Dedifferentiated amniotic fluid mesenchymal stem cell (primary cell): ENCODE results near the gene HERC6.
"Not testable (repeated sequence)": the region's sequence is repeated elsewhere in the genome, so short reads cannot be mapped to it uniquely, and the experiment has no call there.

Source experiments
- DNase-seq: peaks from one replicate; pipeline ENCODE4 v3.0.0-alpha.2; 2016; ENCODE audit errors: extremely low spot score

The HERC6 gene

DNA sequence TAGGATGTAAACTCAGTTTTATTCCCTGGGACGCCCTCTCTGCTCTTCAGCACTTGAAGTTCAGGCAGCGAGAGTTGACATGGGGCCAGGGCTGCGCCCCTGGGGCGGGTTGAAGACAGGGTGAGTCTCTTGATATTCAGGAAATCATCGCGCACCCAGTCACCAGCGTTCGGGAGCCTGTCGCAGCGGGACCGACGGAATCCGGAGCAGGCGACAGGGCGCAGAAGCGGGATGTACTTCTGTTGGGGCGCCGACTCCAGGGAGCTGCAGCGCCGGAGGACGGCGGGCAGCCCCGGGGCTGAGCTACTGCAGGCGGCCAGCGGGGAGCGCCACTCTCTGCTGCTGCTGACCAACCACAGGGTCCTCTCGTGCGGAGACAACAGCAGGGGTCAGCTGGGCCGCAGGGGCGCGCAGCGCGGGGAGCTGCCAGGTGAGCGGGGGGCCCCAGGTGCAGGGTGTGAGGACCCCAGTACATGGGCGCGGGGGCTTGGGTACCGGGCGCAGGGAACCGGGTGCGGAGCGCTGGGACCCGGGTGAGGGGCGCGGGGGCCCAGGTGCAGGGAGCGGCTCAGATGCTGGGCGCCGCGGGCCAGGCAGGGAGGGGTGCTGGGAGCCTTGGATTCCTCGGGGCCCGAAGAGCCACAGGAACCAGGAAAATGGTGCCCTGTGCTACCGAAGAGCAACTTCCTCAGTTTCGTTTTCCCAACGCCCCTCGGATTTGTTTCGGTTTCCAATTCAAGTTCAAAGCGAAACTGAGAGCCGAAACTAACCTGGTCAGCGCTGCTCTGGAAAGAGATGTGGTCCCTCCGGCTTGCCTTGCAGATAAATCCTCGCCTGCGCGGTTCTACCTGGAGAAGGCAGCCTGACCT, at the start of gene HERC6:
TSS of gene HERC6 (plus strand) at position 162 of the 869 bp plus-strand sequence. CDS start at position 232, 70 bp downstream.
- DNase-seq, result peak; percentile 72

- DNase-seq, result no peak
Observed at GRCh38 chr4:88333741-88334405, 44.8 kb upstream of the HERC6 start.

DNA sequence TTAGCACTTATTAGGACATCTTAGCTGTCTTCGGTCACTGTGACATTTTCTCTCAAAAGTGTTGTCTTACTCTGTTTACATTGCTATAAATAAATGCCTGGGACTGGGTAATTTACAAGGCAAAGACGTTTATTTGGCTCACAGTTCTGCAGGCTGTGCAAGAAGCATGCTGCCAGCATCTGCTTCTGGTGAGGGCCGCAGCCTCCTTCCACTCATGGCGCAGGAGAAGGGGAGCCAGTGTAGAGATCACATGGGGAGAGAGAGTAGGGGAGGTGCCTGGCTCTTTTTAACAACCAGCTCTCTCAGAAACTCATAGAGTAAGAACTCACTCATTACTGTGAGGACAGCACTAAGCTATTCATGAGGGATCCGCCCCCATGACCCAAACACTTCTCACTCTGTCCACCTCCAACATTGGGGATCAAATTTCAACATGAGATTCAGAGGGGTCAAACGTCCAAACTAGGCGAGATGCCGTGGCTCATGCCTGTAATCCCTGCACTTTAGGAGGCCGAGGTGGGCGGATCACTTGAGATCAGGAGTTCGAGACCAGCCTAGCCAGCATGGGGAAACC, 43.5 kb upstream of the HERC6 start:
- no peak for DNase-seq

- DNase-seq, result peak; percentile 82
Observed at GRCh38 chr4:88341227-88342192, 37.1 kb upstream of the HERC6 start.

- not testable (repeated sequence) for DNase-seq
Observed at GRCh38 chr4:88346902-88347301, 31.8 kb upstream of the HERC6 start.

- not testable (repeated sequence) for DNase-seq
Observed at GRCh38 chr4:88348761-88349160, 29.9 kb upstream of the HERC6 start.

GRCh38 chr4:88350786-88351185, 27.9 kb upstream of the HERC6 start:
- no peak for DNase-seq

DNA sequence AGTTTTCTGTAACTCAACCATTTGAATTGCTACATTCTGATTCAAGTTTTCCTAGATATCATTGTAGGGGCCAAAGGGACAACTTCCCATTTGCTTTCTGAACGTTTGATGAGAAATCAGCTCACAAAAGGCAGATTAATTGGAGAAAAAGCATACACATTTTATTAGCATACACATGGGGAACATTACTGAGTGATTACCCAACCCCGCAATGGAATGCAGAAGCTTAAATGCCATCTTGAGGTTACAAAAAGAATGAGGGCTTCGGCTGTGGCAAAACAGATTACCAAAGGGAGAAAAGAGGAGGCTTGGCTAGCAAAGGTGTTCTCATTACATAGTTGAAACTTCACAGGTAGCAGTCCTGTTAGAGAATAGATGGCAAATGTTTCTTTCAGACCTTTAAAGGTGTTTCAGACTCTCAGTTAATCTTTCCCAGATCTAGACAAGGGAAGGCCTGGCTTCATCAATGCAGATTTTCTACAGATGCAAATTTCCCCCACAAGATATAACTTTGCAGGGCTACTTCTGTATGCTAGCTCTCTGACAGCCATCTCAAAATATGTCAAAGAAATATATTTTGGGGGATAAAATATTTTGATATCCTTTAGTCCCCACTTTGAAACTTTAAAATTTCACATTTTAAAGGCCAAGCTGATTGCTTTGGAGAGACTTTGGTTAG, 26.5 kb upstream of the HERC6 start:
- DNase-seq, result peak; percentile 57

DNA sequence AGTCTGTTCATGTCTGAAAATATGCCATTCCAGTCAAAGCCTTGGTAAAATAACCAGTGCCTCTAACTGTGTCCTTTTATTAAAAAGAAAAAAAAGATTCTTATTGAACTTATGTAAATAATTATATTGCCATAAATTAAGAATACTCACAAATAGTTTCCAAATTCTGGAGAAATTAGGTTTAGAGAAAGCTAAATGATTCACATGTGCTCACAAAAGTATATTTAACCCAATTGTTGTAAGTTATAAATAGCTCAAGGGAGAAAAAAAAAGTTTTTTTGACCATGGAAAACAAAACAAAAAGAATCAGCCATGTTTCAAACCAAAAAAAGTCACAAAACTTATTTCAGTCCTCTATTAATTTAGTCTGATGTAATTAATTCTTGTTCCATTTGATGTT, 25.3 kb upstream of the HERC6 start:
- DNase-seq, result no peak

DNA sequence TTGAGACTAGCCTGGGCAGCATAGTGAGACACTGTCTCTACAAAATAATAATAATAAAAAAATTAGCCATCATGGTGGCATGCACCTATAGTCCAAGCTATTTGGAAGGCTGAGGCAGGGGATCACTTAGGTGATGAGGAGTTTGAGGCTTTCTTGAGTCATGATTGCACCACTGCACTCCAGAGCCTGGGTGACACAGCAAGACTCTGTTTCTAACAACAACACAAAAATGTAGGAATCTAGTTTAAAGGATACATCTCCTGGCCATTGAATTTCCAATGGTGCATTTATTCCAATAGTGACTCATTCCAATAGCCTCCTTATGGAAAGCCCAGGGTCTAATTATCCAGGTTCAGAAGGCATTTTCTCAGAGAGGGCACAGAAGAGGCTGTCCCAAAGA, 21.9 kb upstream of the HERC6 start:
- DNase-seq, result no peak

- DNase-seq, result no peak
Observed at GRCh38 chr4:88357262-88357661, 21.4 kb upstream of the HERC6 start.

DNA sequence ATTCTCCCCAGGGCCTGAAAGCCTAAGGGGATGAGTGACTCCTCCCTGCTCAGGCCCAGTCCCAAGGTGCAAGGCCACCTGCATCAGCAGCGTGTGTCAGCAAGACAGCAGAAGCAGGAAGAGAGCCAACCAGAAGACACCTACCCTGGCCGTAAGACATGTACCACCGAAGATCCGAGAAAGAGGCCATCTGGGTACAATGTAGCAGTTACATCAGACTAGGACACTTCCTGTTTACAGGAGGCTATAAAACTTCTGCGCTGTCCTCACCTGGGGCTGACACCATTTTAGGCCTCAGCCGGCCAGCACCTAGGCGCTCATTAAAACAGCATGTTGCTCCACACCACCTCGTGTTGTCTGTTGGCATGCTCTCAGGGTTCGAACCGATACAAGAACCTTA, 19.1 kb upstream of the HERC6 start:
- no peak for DNase-seq

- DNase-seq, result no peak
Observed at GRCh38 chr4:88360256-88360655, 18.4 kb upstream of the HERC6 start.

DNA sequence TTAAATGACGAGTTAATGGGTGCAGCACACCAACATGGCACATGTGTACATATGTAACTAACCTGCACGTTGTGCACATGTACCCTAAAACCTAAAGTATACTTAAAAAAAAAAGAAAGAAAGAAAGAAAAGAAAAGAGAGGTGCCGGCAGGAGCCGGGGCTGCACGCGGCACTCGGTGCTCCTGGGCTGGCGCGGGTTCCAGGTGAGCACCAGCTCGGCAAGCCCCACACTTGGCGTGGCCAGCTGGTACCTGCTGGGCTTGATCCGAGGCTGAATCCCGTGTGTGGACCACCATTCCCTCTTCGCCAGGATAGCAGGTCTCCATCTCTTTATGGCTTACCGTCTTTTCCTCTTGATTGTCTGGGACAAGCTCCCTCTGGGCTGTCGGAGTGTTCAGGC, 17.9 kb upstream of the HERC6 start:
- no peak for DNase-seq

DNA sequence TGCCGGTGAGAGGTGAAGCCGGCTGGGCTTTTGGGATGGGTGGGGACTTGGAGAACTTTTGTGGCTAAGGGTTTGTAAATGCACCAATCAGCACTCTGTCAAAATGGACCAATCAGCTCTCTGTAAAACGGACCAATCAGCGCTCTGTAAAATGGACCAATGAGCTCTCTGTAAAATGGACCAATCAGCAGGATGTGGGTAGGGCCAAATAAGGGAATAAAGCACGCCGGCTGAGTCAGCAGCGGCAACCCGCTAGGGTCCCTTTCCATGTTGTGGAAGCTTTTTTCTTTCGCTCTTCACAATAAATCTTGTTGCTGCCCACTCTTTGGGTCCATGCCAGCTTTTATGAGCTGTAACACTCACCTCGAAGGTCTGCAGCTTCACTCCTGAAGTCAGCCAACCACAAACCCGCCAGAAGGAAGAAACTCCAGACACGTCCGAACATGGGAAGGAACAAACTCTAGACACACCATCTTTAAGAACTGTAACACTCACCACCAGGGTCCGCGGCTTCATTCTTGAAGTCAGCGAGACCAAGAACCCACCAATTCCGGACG, 17.4 kb upstream of the HERC6 start:
- not testable (repeated sequence) for DNase-seq

GRCh38 chr4:88366460-88366859, 12.2 kb upstream of the HERC6 start:
- no peak for DNase-seq

- no peak for DNase-seq
Observed at GRCh38 chr4:88367826-88368225, 10.8 kb upstream of the HERC6 start.

- peak; percentile 58 for DNase-seq
Observed at GRCh38 chr4:88369180-88369812, 9.4 kb upstream of the HERC6 start.

GRCh38 chr4:88381123-88381522, 2.5 kb downstream of the HERC6 start:
- no peak for DNase-seq

- DNase-seq, result no peak
Observed at GRCh38 chr4:88382621-88383020, 4.0 kb downstream of the HERC6 start.
